Measurements from ENCODE around the gene ATOH7.

DNA sequence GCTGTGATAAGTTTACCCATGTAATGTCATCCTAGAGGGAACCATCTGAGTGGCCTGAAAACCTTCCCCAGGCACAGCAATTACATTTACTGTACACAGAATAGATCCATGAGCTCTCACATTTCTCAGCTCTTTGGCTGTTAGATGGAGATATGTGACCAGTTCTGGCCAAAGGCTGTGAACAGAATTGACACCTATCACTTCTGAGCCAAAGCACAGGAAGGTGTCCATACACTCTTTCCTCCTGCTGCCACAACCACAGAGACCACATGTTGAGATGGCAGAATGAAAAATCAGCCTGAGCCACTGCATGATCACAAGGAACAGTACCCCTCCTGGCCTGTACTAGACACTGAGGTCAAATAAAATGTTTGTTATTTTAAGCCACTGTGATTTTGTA, 44.3 kb upstream of the ATOH7 start:
- no peak for TF ChIP-seq POLR2A (IDR thresholded peaks at IDR 0.05; ENCODE audit: low read depth, low read length)
- no peak for TF ChIP-seq RCOR1 (IDR thresholded peaks at IDR 0.05; ENCODE audit: insufficient replicate concordance, low read length)
- TF ChIP-seq, protein P1, sequence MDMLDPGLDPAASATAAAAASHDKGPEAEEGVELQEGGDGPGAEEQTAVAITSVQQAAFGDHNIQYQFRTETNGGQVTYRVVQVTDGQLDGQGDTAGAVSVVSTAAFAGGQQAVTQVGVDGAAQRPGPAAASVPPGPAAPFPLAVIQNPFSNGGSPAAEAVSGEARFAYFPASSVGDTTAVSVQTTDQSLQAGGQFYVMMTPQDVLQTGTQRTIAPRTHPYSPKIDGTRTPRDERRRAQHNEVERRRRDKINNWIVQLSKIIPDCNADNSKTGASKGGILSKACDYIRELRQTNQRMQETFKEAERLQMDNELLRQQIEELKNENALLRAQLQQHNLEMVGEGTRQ (IDR thresholded peaks at IDR 0.05; ENCODE audit: low read depth, low read length) = no peak
- TF ChIP-seq, protein P2, sequence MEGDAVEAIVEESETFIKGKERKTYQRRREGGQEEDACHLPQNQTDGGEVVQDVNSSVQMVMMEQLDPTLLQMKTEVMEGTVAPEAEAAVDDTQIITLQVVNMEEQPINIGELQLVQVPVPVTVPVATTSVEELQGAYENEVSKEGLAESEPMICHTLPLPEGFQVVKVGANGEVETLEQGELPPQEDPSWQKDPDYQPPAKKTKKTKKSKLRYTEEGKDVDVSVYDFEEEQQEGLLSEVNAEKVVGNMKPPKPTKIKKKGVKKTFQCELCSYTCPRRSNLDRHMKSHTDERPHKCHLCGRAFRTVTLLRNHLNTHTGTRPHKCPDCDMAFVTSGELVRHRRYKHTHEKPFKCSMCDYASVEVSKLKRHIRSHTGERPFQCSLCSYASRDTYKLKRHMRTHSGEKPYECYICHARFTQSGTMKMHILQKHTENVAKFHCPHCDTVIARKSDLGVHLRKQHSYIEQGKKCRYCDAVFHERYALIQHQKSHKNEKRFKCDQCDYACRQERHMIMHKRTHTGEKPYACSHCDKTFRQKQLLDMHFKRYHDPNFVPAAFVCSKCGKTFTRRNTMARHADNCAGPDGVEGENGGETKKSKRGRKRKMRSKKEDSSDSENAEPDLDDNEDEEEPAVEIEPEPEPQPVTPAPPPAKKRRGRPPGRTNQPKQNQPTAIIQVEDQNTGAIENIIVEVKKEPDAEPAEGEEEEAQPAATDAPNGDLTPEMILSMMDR (conservative IDR thresholded peaks at IDR 0.05; ENCODE audit: low read depth, low read length) = no peak
- no peak for TF ChIP-seq FOS (IDR thresholded peaks at IDR 0.05; ENCODE audit: low read depth, low read length)
- TF ChIP-seq CEBPB (IDR thresholded peaks at IDR 0.05; ENCODE audit: low read depth, low read length) = no peak
- TF ChIP-seq, protein P3, sequence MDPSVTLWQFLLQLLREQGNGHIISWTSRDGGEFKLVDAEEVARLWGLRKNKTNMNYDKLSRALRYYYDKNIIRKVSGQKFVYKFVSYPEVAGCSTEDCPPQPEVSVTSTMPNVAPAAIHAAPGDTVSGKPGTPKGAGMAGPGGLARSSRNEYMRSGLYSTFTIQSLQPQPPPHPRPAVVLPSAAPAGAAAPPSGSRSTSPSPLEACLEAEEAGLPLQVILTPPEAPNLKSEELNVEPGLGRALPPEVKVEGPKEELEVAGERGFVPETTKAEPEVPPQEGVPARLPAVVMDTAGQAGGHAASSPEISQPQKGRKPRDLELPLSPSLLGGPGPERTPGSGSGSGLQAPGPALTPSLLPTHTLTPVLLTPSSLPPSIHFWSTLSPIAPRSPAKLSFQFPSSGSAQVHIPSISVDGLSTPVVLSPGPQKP (IDR thresholded peaks at IDR 0.05; ENCODE audit: borderline replicate concordance, low read depth, low read length) = no peak
- no peak for TF ChIP-seq BHLHE40 (IDR thresholded peaks at IDR 0.05; ENCODE audit: low read depth, low read length)
- no peak for TF ChIP-seq MAFK (IDR thresholded peaks at IDR 0.05; ENCODE audit: low read depth, low read length)
- TF ChIP-seq SMC3 (IDR thresholded peaks at IDR 0.05; ENCODE audit: low read depth, low read length) = no peak
- no peak for TF ChIP-seq MAZ (IDR thresholded peaks at IDR 0.05; ENCODE audit: borderline replicate concordance, low read depth, low read length)
- TF ChIP-seq RFX5 (IDR thresholded peaks at IDR 0.05; ENCODE audit: low read depth, low read length) = no peak
- TF ChIP-seq RAD21 (IDR thresholded peaks at IDR 0.05; ENCODE audit: low read length) = no peak

Data from IMR-90 (cell line).